GM19452 (cell line): Measurements from ENCODE around the gene MIOS.
"Not testable (repeated sequence)": the region's sequence is repeated elsewhere in the genome, so short reads cannot be mapped to it uniquely, and the experiment has no call there.

ENCODE experiments used
- ATAC-seq: cut with Tn5 transposase; IDR thresholded peaks from one replicate; pipeline ENCODE4 v1.9.1; 2021; ENCODE audit not compliant: unreplicated experiment

Gene MIOS

GRCh38 chr7:7641129-7641663 lies 74.5 kb downstream of the MIOS start:
- peak; percentile 5 for ATAC-seq

- no peak for ATAC-seq
Observed at GRCh38 chr7:7642081-7642480, 75.4 kb downstream of the MIOS start.

- no peak for ATAC-seq
Observed at GRCh38 chr7:7647495-7648036, 80.9 kb downstream of the MIOS start.

- no peak for ATAC-seq
Observed at GRCh38 chr7:7650682-7651206, 84.1 kb downstream of the MIOS start.

GRCh38 chr7:7651479-7651878 lies 84.8 kb downstream of the MIOS start:
- ATAC-seq, result no peak

GRCh38 chr7:7652798-7653540 lies 86.3 kb downstream of the MIOS start:
- no peak for ATAC-seq

- ATAC-seq, result no peak
Observed at GRCh38 chr7:7653593-7654187, 87.0 kb downstream of the MIOS start.

GRCh38 chr7:7654964-7655715 lies 88.5 kb downstream of the MIOS start:
- ATAC-seq, result no peak

- not testable (repeated sequence) for ATAC-seq
Observed at GRCh38 chr7:7656459-7656858, 89.8 kb downstream of the MIOS start.
